Ascending aorta (tissue), 2 donors: ENCODE measurements around the gene SLC44A5. TPM values are rescaled to one million over a fixed set of nuclear protein-coding genes. Genes with fewer than 3 reads are reported as not detected.

ENCODE experiments used
- DNase-seq, 2 donors: peaks; one replicate each; pipeline ENCODE4 v3.0.0-alpha.2; 2019; ENCODE audit warnings: low spot score in 2 of 2
- H3K27ac ChIP-seq, 2 donors: fragments of 200-600 bp; sonication (generic); one replicate each; pipeline ENCODE4 v1.5.1; 2016 to 2017; ENCODE audit warnings: mild to moderate bottlenecking in 1 of 2
- H3K27me3 ChIP-seq: fragments of 200-600 bp; sonication (generic); one replicate; pipeline ENCODE4 v1.5.1; 2017
- H3K36me3 ChIP-seq, 2 donors: fragments of 200-600 bp; sonication (generic); one replicate each; pipeline ENCODE4 v1.5.1; 2016
- H3K4me1 ChIP-seq, 2 donors: fragments of 200-600 bp; sonication (generic); one replicate each; pipeline ENCODE4 v1.5.1; 2016 to 2017; ENCODE audit warnings: mild to moderate bottlenecking in 1 of 2
- H3K4me3 ChIP-seq, 2 donors: fragments of 200-600 bp; sonication (generic); one replicate each; pipeline ENCODE4 v1.5.1; 2016 to 2017; ENCODE audit warnings: mild to moderate bottlenecking in 1 of 2
- H3K9me3 ChIP-seq, 2 donors: fragments of 200-600 bp; sonication (generic); one replicate each; pipeline ENCODE4 v1.5.1; 2016
- CTCF ChIP-seq, 3 experiments: fragments of 200-600 bp in 2 of 3; fragments of 450-650 bp in 1 of 3; sonication (generic) in 2 of 3; IDR thresholded peaks; one replicate each; pipeline ENCODE4 v1.5.1; 2016 to 2019; ENCODE audit warnings: antibody characterized with exemption in 3 of 3, mild to moderate bottlenecking in 1 of 3, moderate library complexity in 1 of 3
- intact Hi-C: fragments of 100-400 bp; cut with DNase I; formaldehyde crosslinking; loops from one replicate; pipeline ENCODE4 v1.15.1; 2023
- total RNA-seq: library from RNA; depleted of rRNA; stranded (reverse); fragments of >200 nt; gene quantifications from one replicate; pipeline ENCODE4 v1.1.0, GENCODE V29; 2016

The SLC44A5 gene
- total RNA-seq, 1 donor from 2014 or later, result not detected

GRCh38 chr1:75520862-75521475 is 89.9 kb downstream of the SLC44A5 start:
- Histone ChIP-seq H3K27me3 (no peaks in the 10 kb centered on the region), H3K9me3 (no peaks in the 10 kb centered on the region), H3K4me1 (no peaks in the 10 kb centered on the region), H3K27ac (no peak overlapping the region), H3K36me3 (no peaks in the 10 kb centered on the region), H3K4me3 (no peak overlapping the region)
- no peak for DNase-seq
- TF ChIP-seq CTCF (IDR thresholded peaks at IDR 0.05), result no peak
- intact Hi-C loops, result no loop called here

DNA sequence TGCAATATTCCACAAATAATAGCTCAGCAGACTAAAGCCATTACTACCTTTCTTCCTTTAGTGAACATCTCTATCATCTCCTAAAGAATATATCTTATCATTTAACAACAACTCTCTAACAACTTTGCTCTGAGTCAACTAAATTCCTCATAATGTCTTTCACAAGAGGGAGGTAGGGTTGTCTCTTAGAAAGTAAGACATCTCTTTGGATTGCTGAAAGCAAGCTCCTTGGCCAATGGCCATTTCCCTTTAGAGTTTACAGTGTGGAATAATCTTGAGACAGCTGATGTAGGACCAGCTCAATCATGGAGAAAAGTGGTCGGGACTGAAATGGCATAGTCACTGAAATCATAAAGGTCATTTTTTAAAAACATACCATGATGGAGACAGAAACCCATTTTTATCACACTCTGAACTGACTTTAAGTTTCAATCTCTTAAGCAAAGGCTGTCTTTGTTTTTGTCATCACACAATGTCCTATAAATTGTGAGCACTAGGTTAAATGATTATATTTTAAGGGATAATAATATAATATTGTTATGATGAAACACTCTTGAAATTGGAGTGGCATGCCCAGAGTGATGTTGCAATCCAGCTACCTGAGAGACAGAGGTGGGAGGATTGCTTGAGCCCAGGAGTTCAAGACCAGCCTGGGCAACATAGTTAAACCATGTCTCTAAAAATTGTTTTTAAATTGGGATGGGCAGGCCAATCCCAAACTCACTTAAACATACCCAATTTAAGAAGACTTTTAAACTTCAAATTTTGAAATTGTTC is 91.1 kb downstream of the SLC44A5 start:
- no peaks in the 10 kb centered on the region for H3K27me3 ChIP-seq
- no peaks in the 10 kb centered on the region for H3K4me1 ChIP-seq
- no peak for TF ChIP-seq CTCF (IDR thresholded peaks at IDR 0.05)
- H3K4me3 ChIP-seq, result no peak overlapping the region
- no peak for DNase-seq
- intact Hi-C loops, result no loop called here
- H3K36me3 ChIP-seq, result no peaks in the 10 kb centered on the region
- H3K9me3 ChIP-seq, result no peaks in the 10 kb centered on the region
- no peak overlapping the region for H3K27ac ChIP-seq

DNA sequence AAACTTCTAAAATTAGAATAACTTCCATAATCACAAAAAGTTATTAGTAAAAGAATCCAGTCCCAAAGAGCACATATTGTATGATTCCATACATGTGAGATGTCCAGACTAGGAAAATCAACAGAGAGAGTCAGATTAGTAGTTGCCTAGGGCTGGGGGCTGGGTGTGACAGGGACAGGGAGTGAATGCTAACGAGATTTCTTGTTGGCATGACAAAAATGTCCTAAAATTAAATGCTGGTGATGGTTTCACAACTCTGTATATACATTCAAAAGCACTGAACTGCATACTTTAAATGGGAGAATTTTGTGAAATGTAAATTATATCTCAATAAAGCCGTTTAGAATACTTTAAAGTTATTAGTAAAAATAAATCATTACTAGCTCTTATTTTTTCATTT is 92.2 kb downstream of the SLC44A5 start:
- no peak for TF ChIP-seq CTCF (IDR thresholded peaks at IDR 0.05)
- Histone ChIP-seq H3K27me3 (no peaks in the 10 kb centered on the region), H3K4me3 (no peak overlapping the region), H3K36me3 (no peaks in the 10 kb centered on the region), H3K9me3 (no peaks in the 10 kb centered on the region), H3K4me1 (no peaks in the 10 kb centered on the region), H3K27ac (no peak overlapping the region)
- DNase-seq, result no peak
- intact Hi-C loops, result no loop called here

- no peak for DNase-seq
- intact Hi-C loops, result no loop called here
- no peak overlapping the region for H3K27ac ChIP-seq
- no peak for TF ChIP-seq CTCF (IDR thresholded peaks at IDR 0.05)
- no peaks in the 10 kb centered on the region for H3K9me3 ChIP-seq
- no peak overlapping the region for H3K4me3 ChIP-seq
- no peaks in the 10 kb centered on the region for H3K27me3 ChIP-seq
- H3K36me3 ChIP-seq, result no peaks in the 10 kb centered on the region
- no peaks in the 10 kb centered on the region for H3K4me1 ChIP-seq
Measured at GRCh38 chr1:75514270-75514669, 96.6 kb downstream of the SLC44A5 start.

GRCh38 chr1:75506976-75507375 is 103.9 kb downstream of the SLC44A5 start:
- H3K4me3 ChIP-seq, result no peak overlapping the region
- no peaks in the 10 kb centered on the region for H3K4me1 ChIP-seq
- H3K9me3 ChIP-seq, result no peaks in the 10 kb centered on the region
- no peak overlapping the region for H3K27ac ChIP-seq
- DNase-seq, result no peak
- intact Hi-C loops, result no loop called here
- no peaks in the 10 kb centered on the region for H3K27me3 ChIP-seq
- H3K36me3 ChIP-seq, result no peaks in the 10 kb centered on the region
- no peak for TF ChIP-seq CTCF (IDR thresholded peaks at IDR 0.05)
